ENCODE results near the gene OTUB2. TPM values are rescaled to one million over a fixed set of nuclear protein-coding genes. Genes with fewer than 3 reads are reported as not detected.

The OTUB2 gene
- polyA plus RNA-seq, 1 of the 3 experiments (the other 2 are of a cell fraction): 1.4 TPM

- peak overlapping the region; percentile 83 for H3K9ac ChIP-seq
- peaks cover 20 to 25% of the 10 kb centered on the region in 2 experiments for H3K36me3 ChIP-seq (replicated peaks in 1 of 2; ENCODE audit: control insufficient read depth in 1 of 2, insufficient read depth in 2 of 2, low read length in 1 of 2)
- 4% methylated on average over 18 of the region's 19 CpGs for WGBS (ENCODE audit: low lambda C conversion rate)
- peak overlapping the region; percentile 94 for H3K4me2 ChIP-seq
- no peaks in the 10 kb centered on the region for H3K27me3 ChIP-seq (ENCODE audit: insufficient read depth)
- CTCF ChIA-PET: interaction anchor here (0.9 to 2.6 kb wide), 6 partner anchors 16 to 142 kb away, joined by 3 to 14 read pairs (median 4); partner anchors contain the start of gene IFI27L2
- DNase-seq: no peak
- peaks cover 12 to 30% of the 10 kb centered on the region in 2 experiments; a peak in 3 of 4 replicates for H3K4me1 ChIP-seq (ENCODE audit: control insufficient read depth in 1 of 2, insufficient read depth in 2 of 2, low read depth in 1 of 2, low read length in 1 of 2)
- H3K4me3 ChIP-seq (ENCODE audit: low read depth in 2 of 2, low read length in 1 of 2): peak overlapping the region; percentile 96 to 99
- TF ChIP-seq NRF1 (IDR thresholded peaks at IDR 0.05; ENCODE audit: low read depth, low read length) (no peak), GATA2 (CRISPR knock-in tag; IDR thresholded peaks at IDR 0.05) (no peak), USF2 (IDR thresholded peaks at IDR 0.05; ENCODE audit: borderline replicate concordance, low read depth, low read length) (no peak)
- H3K27ac ChIP-seq (ENCODE audit: low read depth in 2 of 2, low read length in 1 of 2): peak overlapping the region; percentile 50 to 85; a peak in 3 of 4 replicates
- POLR2A ChIA-PET: interaction anchor here (1.1 kb wide), 1 partner anchor 34 kb away, joined by 4 read pairs; no protein-coding TSS in a partner anchor
- peaks cover 61% of the 10 kb centered on the region for H3K79me2 ChIP-seq (ENCODE audit: insufficient read depth)
- H4K20me1 ChIP-seq (ENCODE audit: insufficient read depth): peaks cover 27% of the 10 kb centered on the region
- peak overlapping the region; percentile 98 for H2AFZ ChIP-seq (ENCODE audit: low read depth)
- no peaks in the 10 kb centered on the region for H3K9me2 ChIP-seq
- no peaks in the 10 kb centered on the region for H3F3A ChIP-seq (replicated peaks; ENCODE audit: insufficient read depth)
- no peaks in the 10 kb centered on the region for H3K9me3 ChIP-seq
These were observed 55.3 kb downstream of the OTUB2 start for GRCh38 chr14:94081386-94081820.

- Histone ChIP-seq H3K27me3 (ENCODE audit: insufficient read depth) (no peaks in the 10 kb centered on the region), H3K4me3 (ENCODE audit: low read depth in 2 of 2, low read length in 1 of 2) (no peak overlapping the region), H3K4me2 (no peak overlapping the region), H3K9me3 (no peaks in the 10 kb centered on the region), H3K27ac (ENCODE audit: low read depth in 2 of 2, low read length in 1 of 2) (no peak overlapping the region), H3K4me1 (ENCODE audit: control insufficient read depth in 1 of 2, insufficient read depth in 2 of 2, low read depth in 1 of 2, low read length in 1 of 2) (no peaks in the 10 kb centered on the region; a peak in 1 of 4 replicates), H3K36me3 (replicated peaks in 1 of 2; ENCODE audit: control insufficient read depth in 1 of 2, insufficient read depth in 2 of 2, low read length in 1 of 2) (no peaks in the 10 kb centered on the region), H3K9me2 (no peaks in the 10 kb centered on the region), H4K20me1 (ENCODE audit: insufficient read depth) (no peaks in the 10 kb centered on the region), H2AFZ (ENCODE audit: low read depth) (no peak overlapping the region), H3F3A (replicated peaks; ENCODE audit: insufficient read depth) (no peaks in the 10 kb centered on the region), H3K9ac (no peak overlapping the region), H3K79me2 (ENCODE audit: insufficient read depth) (peaks cover 7% of the 10 kb centered on the region; the same call in 1 of the 2 replicates)
- ChIA-PET CTCF (interaction anchor here (1.4 kb wide), 1 partner anchor 52 kb away, joined by 4 read pairs; no protein-coding TSS in a partner anchor), POLR2A (no interaction called here)
- TF ChIP-seq TAF1 (IDR thresholded peaks at IDR 0.05; ENCODE audit: borderline replicate concordance, low read depth, low read length) (no peak), RFX5 (IDR thresholded peaks at IDR 0.05; ENCODE audit: low read length) (no peak), NRF1 (IDR thresholded peaks at IDR 0.05; ENCODE audit: low read depth, low read length) (no peak), NFIC (IDR thresholded peaks at IDR 0.05; ENCODE audit: borderline replicate concordance) (no peak), JUND (IDR thresholded peaks at IDR 0.05) (no peak), FOXJ3 (CRISPR knock-in tag; IDR thresholded peaks at IDR 0.05) (no peak), RCOR1 (IDR thresholded peaks at IDR 0.05; ENCODE audit: low read length) (no peak), PBX3 (IDR thresholded peaks at IDR 0.05) (no peak), FOSL2 (IDR thresholded peaks at IDR 0.05; ENCODE audit: borderline replicate concordance, low read depth) (no peak), POLR2AphosphoS5 (IDR thresholded peaks at IDR 0.05; ENCODE audit: low read depth, low read length) (no peak), SIN3A (IDR thresholded peaks at IDR 0.05; ENCODE audit: borderline replicate concordance, low read depth, low read length) (no peak), ELF1 (IDR thresholded peaks at IDR 0.05) (no peak), USF2 (IDR thresholded peaks at IDR 0.05; ENCODE audit: borderline replicate concordance, low read depth, low read length) (no peak), GATA2 (CRISPR knock-in tag; IDR thresholded peaks at IDR 0.05) (no peak), GABPA (IDR thresholded peaks at IDR 0.05; ENCODE audit: low read depth) (no peak), CTCF (IDR thresholded peaks at IDR 0.05) (no peak), MXI1 (IDR thresholded peaks at IDR 0.05; ENCODE audit: low read depth, low read length) (no peak), CHD2 (IDR thresholded peaks at IDR 0.05; ENCODE audit: low read length, partially characterized antibody) (no peak)
- DNase-seq: no peak
- 92% methylated on average over 4 of the region's 4 CpGs for WGBS (ENCODE audit: low lambda C conversion rate)
These were observed 61.8 kb downstream of the OTUB2 start for GRCh38 chr14:94087891-94088290.
